A549 (cell line): ENCODE results near the gene IMP4. TPM values are rescaled to one million over a fixed set of nuclear protein-coding genes. Genes with fewer than 3 reads are reported as not detected.

ENCODE experiments used
- ATAC-seq, 2 experiments: fragments of 200-7000 bp in 1 of 2; fragments of >200 bp in 1 of 2; cut with Nextera tagmentation in 1 of 2; cut with Tn5 transposase in 1 of 2; 3 replicates each; pipeline versions ENCODE4 v1.8.0 to v1.9.1; 2018 to 2020; ENCODE audit warnings: mild to moderate bottlenecking in 1 of 2, moderate library complexity in 1 of 2
- CTCF ChIA-PET: fragments of 300-600 bp; sonication (Branson Sonifier 250); formaldehyde crosslinking; extraction: SDS; loops from one replicate; lab custom pipeline; 2021; ENCODE audit warnings: antibody characterized with exemption, inconsistent platforms; lab: Yijun Ruan, JAX
- POLR2A ChIA-PET: fragments of 350-600 bp; formaldehyde crosslinking; extraction: SDS; loops from one replicate; lab custom pipeline; 2021; ENCODE audit warnings: antibody characterized with exemption, inconsistent platforms; lab: Yijun Ruan, JAX
- DNase-seq, 2 experiments: peaks; one replicate each; pipeline versions ENCODE4 v3.0.0 to v3.0.0-alpha.2; 2011 to 2016; ENCODE audit warnings: low read depth in 1 of 2, low spot score in 1 of 2
- FAIRE-seq: peaks from 2 replicates; lab custom pipeline; 2011; peaks lifted over from hg19 to GRCh38; lab: Jason Lieb, UNC
- H3K27ac ChIP-seq, 2 experiments: fragments of >200 bp; sonication (Bioruptor Twin); formaldehyde crosslinking; 3 replicates each; pipeline ENCODE4 v1.5.1; 2016 to 2017
- H3K4me1 ChIP-seq: fragments of >200 bp; sonication (Bioruptor Twin); formaldehyde crosslinking; 3 replicates; pipeline ENCODE4 v1.6.1; 2016
- H3K4me2 ChIP-seq: fragments of >200 bp; sonication (Bioruptor Twin); formaldehyde crosslinking; 3 replicates; pipeline ENCODE4 v1.6.1; 2016
- H3K4me3 ChIP-seq: fragments of >200 bp; sonication (Bioruptor Twin); formaldehyde crosslinking; 3 replicates; pipeline ENCODE4 v1.5.1; 2016
- H3K9me3 ChIP-seq: fragments of >200 bp; sonication (Bioruptor Twin); formaldehyde crosslinking; 3 replicates; pipeline ENCODE4 v1.6.1; 2016
- ATOH8 ChIP-seq: fragments of 250-450 bp; sonication (Bioruptor Pico); IDR thresholded peaks from 2 replicates; pipeline ENCODE4 v1.5.0; 2020; ENCODE audit warnings: low read depth, mild to moderate bottlenecking, moderate library complexity
- CBX2 ChIP-seq: fragments of 200-600 bp; sonication (generic); IDR thresholded peaks from 2 replicates; pipeline ENCODE4 v1.6.1; 2016; ENCODE audit warnings: low read depth, mild to moderate bottlenecking, borderline replicate concordance
- CHD4 ChIP-seq: fragments of 200-600 bp; sonication (generic); IDR thresholded peaks from 2 replicates; pipeline ENCODE4 v1.6.1; 2016; ENCODE audit warnings: antibody characterized with exemption, mild to moderate bottlenecking, borderline replicate concordance
- EHF ChIP-seq: fragments of 250-450 bp; sonication (Bioruptor Pico); IDR thresholded peaks from 2 replicates; pipeline ENCODE4 v1.5.0; 2020; ENCODE audit warnings: mild to moderate bottlenecking
- ESRRA ChIP-seq: fragments of 150-350 bp; IDR thresholded peaks from 2 replicates; pipeline ENCODE4 v1.6.1; 2014; ENCODE audit warnings: mild to moderate bottlenecking, low read length, borderline replicate concordance
- HOXA7 ChIP-seq: fragments of 250-450 bp; sonication (Bioruptor Pico); IDR thresholded peaks from 2 replicates; pipeline ENCODE4 v1.5.0; 2020; ENCODE audit warnings: mild to moderate bottlenecking, moderate library complexity
- JUN ChIP-seq, 2 experiments: fragments of >200 bp; sonication (Bioruptor Twin); formaldehyde crosslinking; IDR thresholded peaks; 2 replicates in 1 of 2; 3 replicates in 1 of 2; pipeline ENCODE4 v1.6.1; 2016 to 2017
- KDM1A ChIP-seq: fragments of 200-600 bp; sonication (generic); IDR thresholded peaks from 2 replicates; pipeline ENCODE4 v1.6.1; 2016; ENCODE audit warnings: low read depth, mild to moderate bottlenecking
- MYC ChIP-seq: IDR thresholded peaks from 2 replicates; pipeline ENCODE4 v1.6.1; 2012; ENCODE audit warnings: mild to moderate bottlenecking, inconsistent platforms, low read length, improper control_type of control experiment, borderline replicate concordance
- NPAS2 ChIP-seq: fragments of 250-450 bp; sonication (Bioruptor Pico); IDR thresholded peaks from 2 replicates; pipeline ENCODE4 v1.8.0; 2022; ENCODE audit warnings: mild to moderate bottlenecking, moderate library complexity, borderline replicate concordance
- PHF8 ChIP-seq: fragments of 200-600 bp; sonication (generic); IDR thresholded peaks from 2 replicates; pipeline ENCODE4 v1.6.1; 2016; ENCODE audit warnings: low read depth, mild to moderate bottlenecking, antibody characterized with exemption, moderate library complexity, borderline replicate concordance
- POLR2A ChIP-seq: IDR thresholded peaks from 2 replicates; pipeline ENCODE4 v1.6.1; 2012; ENCODE audit warnings: mild to moderate bottlenecking, low read length
- RARB ChIP-seq: fragments of 250-450 bp; sonication (Bioruptor Pico); IDR thresholded peaks from 2 replicates; pipeline ENCODE4 v1.8.0; 2021; ENCODE audit warnings: mild to moderate bottlenecking, moderate library complexity
- SMC3 ChIP-seq: fragments of >200 bp; sonication (Bioruptor Twin); formaldehyde crosslinking; IDR thresholded peaks from 3 replicates; pipeline ENCODE4 v1.6.1; 2018; ENCODE audit warnings: inconsistent platforms
- ZC3H11A ChIP-seq: fragments of 450-650 bp; IDR thresholded peaks from 2 replicates; pipeline ENCODE4 v1.6.1; 2014; ENCODE audit warnings: antibody characterized with exemption, mild to moderate bottlenecking
- ZFP36 ChIP-seq: fragments of 450-650 bp; IDR thresholded peaks from 2 replicates; pipeline ENCODE4 v1.6.1; 2014; ENCODE audit warnings: borderline replicate concordance; ENCODE audit not compliant: partially characterized antibody
- ZSCAN20 ChIP-seq: fragments of 250-450 bp; sonication (Bioruptor Pico); IDR thresholded peaks from 2 replicates; pipeline ENCODE4 v1.8.0; 2022; ENCODE audit warnings: mild to moderate bottlenecking, moderate library complexity
- WGBS: methylation state at CpG from one replicate; pipeline ENCODE4 v1.1.6; 2017; ENCODE audit errors: missing lambda C conversion rate; 5-methylcytosine and 5-hydroxymethylcytosine counted together
- polyA plus RNA-seq, 4 experiments: library from polyadenylated mRNA; depleted of rRNA in 3 of 4; stranded (reverse); fragments of >200 nt; fragmentation: RNase III in 1 of 4; extraction: RNeasy Plus Mini Kit Qiagen cat#74134 plus additional on column Dnase treatment in 1 of 4; gene quantifications; 2 replicates in 3 of 4; 3 replicates in 1 of 4; pipeline ENCODE4 v1.2.3, GENCODE V29; 2011 to 2017
- TF ChIP-seq, protein P1 (sequence below): fragments of 150-350 bp; IDR thresholded peaks from 2 replicates; pipeline ENCODE4 v1.6.1; 2014; ENCODE audit warnings: low read depth, mild to moderate bottlenecking, low read length
- TF ChIP-seq, protein P2 (sequence below): fragments of >200 bp; sonication (Bioruptor Twin); formaldehyde crosslinking; IDR thresholded peaks from 3 replicates; pipeline ENCODE4 v1.6.1; 2016
- TF ChIP-seq, protein P3 (sequence below): fragments of >200 bp; sonication (Bioruptor Twin); formaldehyde crosslinking; IDR thresholded peaks from 3 replicates; pipeline ENCODE4 v1.5.1; 2016
- TF ChIP-seq, protein P4 (sequence below): IDR thresholded peaks from 2 replicates; pipeline ENCODE4 v1.6.1; 2012

Gene IMP4
- polyA plus RNA-seq, 2 of the 4 experiments (the other 2 are of a cell fraction), result 113 to 149 TPM

DNA sequence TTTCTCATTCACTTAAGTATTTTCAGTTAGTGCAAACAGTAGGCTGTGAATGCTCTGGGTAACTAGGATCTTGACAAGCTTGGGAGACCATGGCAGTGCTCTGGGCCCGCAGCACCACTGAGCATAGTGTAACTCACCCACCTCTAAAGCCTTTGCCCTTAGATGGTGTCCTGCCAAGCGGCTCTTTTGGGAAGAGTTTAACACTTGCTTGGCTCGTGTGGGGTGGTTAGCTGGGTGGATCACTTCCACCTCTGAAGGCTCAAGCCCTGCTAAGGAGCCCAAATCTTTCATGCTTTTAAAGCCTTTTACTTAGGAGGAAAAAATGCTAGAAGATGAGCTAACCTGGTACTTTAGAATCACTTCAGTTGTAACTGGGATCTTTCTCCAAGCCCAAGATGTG, 47.1 kb downstream of the IMP4 start:
- Histone ChIP-seq H3K4me2 (no peak overlapping the region), H3K9me3 (no peaks in the 10 kb centered on the region), H3K4me1 (peaks cover 16% of the 10 kb centered on the region), H3K27ac (no peak overlapping the region), H3K4me3 (no peak overlapping the region)
- TF ChIP-seq, protein P1, sequence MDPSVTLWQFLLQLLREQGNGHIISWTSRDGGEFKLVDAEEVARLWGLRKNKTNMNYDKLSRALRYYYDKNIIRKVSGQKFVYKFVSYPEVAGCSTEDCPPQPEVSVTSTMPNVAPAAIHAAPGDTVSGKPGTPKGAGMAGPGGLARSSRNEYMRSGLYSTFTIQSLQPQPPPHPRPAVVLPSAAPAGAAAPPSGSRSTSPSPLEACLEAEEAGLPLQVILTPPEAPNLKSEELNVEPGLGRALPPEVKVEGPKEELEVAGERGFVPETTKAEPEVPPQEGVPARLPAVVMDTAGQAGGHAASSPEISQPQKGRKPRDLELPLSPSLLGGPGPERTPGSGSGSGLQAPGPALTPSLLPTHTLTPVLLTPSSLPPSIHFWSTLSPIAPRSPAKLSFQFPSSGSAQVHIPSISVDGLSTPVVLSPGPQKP, result no peak
- CTCF ChIA-PET, result interaction anchor here (1.0 to 4.9 kb wide), 3 partner anchors 14 to 57 kb away, joined by 3 to 35 read pairs (median 3); no protein-coding TSS in a partner anchor
- FAIRE-seq (no peak), ATAC-seq (no peak), DNase-seq (no peak)
- POLR2A ChIA-PET, result no interaction called here
- WGBS, result 73% methylated on average over 3 of the region's 3 CpGs

- CTCF ChIA-PET, result interaction anchor here (1.6 to 4.9 kb wide), 2 partner anchors 17 to 58 kb away, joined by 3 to 35 read pairs; no protein-coding TSS in a partner anchor
- no peak for FAIRE-seq
- ATAC-seq, result peak; percentile 15; a peak in 4 of 6 replicates
- Histone ChIP-seq H3K27ac (peak overlapping the region in 1 of 2 experiments; percentile 92; a peak in 3 of 6 replicates), H3K9me3 (no peaks in the 10 kb centered on the region), H3K4me1 (peaks cover 16% of the 10 kb centered on the region), H3K4me2 (peak overlapping the region; percentile 78), H3K4me3 (peak overlapping the region; percentile 56)
- 81% methylated on average over 8 of the region's 16 CpGs for WGBS
- no peak for DNase-seq
- no peak for TF ChIP-seq SMC3
- TF ChIP-seq CBX2, result no peak
- POLR2A ChIA-PET, result interaction anchor here (0.7 to 1.1 kb wide), 2 partner anchors 17 to 48 kb away, joined by 3 read pairs; partner anchors contain the start of gene IMP4
These were observed 47.9 kb downstream of the IMP4 start for GRCh38 chr2:130390460-130391057.

DNA sequence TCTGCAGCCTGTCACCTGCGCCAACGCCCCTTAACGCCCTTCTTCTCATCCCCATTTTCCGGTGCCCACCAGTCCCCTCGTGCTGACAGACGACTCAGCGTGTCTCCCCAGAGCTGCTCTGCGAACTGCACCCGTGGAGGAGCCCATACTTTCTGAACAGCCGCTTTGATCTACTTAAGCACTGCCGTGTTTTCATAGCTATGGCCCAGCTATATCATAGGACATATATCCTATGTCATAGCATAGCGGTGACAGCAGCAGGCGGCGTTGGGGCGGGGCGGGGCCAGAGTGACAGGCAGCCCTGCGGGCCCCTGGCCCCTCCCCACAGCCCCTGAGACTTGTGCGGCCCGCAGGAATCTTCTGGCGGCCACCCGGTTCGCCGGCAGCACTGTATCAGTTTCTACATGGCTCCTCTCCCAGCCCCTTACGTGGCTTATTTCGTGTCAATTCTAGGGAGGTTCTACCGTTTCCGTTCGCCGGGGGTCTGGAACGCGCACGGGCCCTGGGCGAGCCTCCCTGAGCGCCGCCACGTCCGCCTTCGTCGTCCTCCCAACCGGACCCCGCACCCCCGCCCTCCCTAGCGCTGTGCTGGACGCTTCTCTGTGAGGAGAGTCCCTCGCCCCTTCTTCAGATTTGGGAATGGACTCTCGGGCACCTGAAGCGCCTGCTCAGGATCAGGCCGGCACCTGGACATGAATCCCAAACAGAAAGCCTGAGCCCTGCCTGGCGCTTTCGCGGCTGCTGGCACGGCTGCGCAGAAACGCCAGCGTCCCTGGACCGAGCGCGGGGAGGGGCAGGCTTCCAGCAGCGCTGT, 48.6 kb downstream of the IMP4 start:
- WGBS, result 6% methylated on average over 45 of the region's 59 CpGs
- FAIRE-seq (no peak), DNase-seq (peak; percentile 66 to 74), ATAC-seq (peak; percentile 94 to 97)
- H3K4me2 ChIP-seq, result peak overlapping the region; percentile 78
- ChIA-PET CTCF (no interaction called here), POLR2A (interaction anchor here (0.7 to 1.1 kb wide), 2 partner anchors 18 to 49 kb away, joined by 3 read pairs; partner anchors contain the start of gene IMP4)
- H3K9me3 ChIP-seq, result no peaks in the 10 kb centered on the region
- H3K4me1 ChIP-seq, result peaks cover 16% of the 10 kb centered on the region
- peak overlapping the region; percentile 56 for H3K4me3 ChIP-seq
- H3K27ac ChIP-seq, result peak overlapping the region; percentile 63 to 92
- TF ChIP-seq EHF (CRISPR knock-in tag) (no peak), ATOH8 (CRISPR knock-in tag) (no peak), JUN (IDR thresholded peaks at IDR 0.05) (peak in 1 of 2 experiments; percentile 32; a peak in 1 of 5 replicates), CHD4 (no peak), POLR2A (peak; percentile 60), PHF8 (peak; percentile 57; the same call in 1 of the 2 replicates), HOXA7 (CRISPR knock-in tag) (no peak), RARB (CRISPR knock-in tag) (no peak), ZC3H11A (no peak), KDM1A (no peak), ESRRA (no peak), ZFP36 (no peak), MYC (no peak), NPAS2 (CRISPR knock-in tag) (no peak), SMC3 (no peak), ZSCAN20 (no peak)
- TF ChIP-seq, protein P2, sequence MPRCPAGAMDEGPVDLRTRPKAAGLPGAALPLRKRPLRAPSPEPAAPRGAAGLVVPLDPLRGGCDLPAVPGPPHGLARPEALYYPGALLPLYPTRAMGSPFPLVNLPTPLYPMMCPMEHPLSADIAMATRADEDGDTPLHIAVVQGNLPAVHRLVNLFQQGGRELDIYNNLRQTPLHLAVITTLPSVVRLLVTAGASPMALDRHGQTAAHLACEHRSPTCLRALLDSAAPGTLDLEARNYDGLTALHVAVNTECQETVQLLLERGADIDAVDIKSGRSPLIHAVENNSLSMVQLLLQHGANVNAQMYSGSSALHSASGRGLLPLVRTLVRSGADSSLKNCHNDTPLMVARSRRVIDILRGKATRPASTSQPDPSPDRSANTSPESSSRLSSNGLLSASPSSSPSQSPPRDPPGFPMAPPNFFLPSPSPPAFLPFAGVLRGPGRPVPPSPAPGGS, result peak; percentile 49; the same call in 1 of the 3 replicates
- TF ChIP-seq, protein P3, sequence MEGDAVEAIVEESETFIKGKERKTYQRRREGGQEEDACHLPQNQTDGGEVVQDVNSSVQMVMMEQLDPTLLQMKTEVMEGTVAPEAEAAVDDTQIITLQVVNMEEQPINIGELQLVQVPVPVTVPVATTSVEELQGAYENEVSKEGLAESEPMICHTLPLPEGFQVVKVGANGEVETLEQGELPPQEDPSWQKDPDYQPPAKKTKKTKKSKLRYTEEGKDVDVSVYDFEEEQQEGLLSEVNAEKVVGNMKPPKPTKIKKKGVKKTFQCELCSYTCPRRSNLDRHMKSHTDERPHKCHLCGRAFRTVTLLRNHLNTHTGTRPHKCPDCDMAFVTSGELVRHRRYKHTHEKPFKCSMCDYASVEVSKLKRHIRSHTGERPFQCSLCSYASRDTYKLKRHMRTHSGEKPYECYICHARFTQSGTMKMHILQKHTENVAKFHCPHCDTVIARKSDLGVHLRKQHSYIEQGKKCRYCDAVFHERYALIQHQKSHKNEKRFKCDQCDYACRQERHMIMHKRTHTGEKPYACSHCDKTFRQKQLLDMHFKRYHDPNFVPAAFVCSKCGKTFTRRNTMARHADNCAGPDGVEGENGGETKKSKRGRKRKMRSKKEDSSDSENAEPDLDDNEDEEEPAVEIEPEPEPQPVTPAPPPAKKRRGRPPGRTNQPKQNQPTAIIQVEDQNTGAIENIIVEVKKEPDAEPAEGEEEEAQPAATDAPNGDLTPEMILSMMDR, result no peak
- TF ChIP-seq, protein P4, sequence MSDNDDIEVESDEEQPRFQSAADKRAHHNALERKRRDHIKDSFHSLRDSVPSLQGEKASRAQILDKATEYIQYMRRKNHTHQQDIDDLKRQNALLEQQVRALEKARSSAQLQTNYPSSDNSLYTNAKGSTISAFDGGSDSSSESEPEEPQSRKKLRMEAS, result peak; percentile 57; the same call in 1 of the 2 replicates
